Measurements from ENCODE around the gene CIB2.

DNA sequence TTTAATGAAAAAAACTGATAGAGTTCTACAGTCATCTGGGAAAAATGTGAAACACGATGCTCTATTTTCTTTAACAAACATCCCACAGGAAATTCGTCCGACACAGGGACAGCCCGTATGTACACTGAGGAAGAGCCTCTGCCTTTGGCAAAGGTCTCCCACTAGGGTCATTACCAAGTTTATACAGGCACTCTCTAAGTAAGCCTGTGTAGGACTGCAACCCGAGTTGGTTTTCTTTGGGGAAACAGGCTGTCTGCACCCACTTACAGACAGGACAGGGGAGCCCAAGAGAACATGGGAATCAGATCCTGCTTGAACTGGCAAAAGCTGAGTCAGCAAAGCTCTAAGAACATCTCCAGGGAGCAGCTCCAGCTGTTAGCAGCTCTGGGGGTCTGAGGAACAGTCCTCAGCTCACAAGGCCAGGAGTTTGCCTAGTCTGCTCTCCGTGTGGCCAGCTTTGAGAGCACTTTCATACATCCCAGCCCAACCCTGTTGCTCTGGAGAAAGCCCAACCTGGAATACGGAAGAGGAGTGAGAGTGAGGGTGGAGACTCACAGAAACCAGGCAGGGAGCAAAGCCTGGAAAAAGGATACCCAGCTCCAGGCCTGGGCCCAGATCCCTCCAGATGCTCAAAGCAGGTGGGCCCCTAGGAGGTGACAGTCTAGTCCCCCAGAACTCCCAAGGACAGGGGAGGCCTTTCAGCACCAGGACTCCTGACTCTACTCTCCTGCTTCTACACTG, 55.6 kb downstream of the CIB2 start:
- TF ChIP-seq, protein P1, sequence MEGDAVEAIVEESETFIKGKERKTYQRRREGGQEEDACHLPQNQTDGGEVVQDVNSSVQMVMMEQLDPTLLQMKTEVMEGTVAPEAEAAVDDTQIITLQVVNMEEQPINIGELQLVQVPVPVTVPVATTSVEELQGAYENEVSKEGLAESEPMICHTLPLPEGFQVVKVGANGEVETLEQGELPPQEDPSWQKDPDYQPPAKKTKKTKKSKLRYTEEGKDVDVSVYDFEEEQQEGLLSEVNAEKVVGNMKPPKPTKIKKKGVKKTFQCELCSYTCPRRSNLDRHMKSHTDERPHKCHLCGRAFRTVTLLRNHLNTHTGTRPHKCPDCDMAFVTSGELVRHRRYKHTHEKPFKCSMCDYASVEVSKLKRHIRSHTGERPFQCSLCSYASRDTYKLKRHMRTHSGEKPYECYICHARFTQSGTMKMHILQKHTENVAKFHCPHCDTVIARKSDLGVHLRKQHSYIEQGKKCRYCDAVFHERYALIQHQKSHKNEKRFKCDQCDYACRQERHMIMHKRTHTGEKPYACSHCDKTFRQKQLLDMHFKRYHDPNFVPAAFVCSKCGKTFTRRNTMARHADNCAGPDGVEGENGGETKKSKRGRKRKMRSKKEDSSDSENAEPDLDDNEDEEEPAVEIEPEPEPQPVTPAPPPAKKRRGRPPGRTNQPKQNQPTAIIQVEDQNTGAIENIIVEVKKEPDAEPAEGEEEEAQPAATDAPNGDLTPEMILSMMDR (IDR thresholded peaks at IDR 0.05) = no peak
- no peak for TF ChIP-seq POLR2A (IDR thresholded peaks at IDR 0.05; ENCODE audit: low read depth)

Data from esophagus muscularis mucosa (tissue), 3 donors.